Smooth muscle cell (in vitro differentiated cells): ENCODE results near the gene IL17RA. TPM values are rescaled to one million over a fixed set of nuclear protein-coding genes. Genes with fewer than 3 reads are reported as not detected.

Experiments
- DNase-seq: peaks from one replicate; lab custom pipeline; 2025; ENCODE audit not compliant: unreplicated experiment; lab: John Stamatoyannopoulos, UW
- H2AFZ ChIP-seq: fragments of 200-600 bp; sonication (generic); 2 replicates; pipeline ENCODE4 v1.6.0; 2016; ENCODE audit warnings: antibody characterized with exemption, low read depth, mild to moderate bottlenecking
- H3F3A ChIP-seq: fragments of 200-600 bp; sonication (generic); 2 replicates; pipeline ENCODE4 v1.6.0; 2017; ENCODE audit warnings: antibody characterized with exemption, low read depth
- H3K27ac ChIP-seq: fragments of 200-600 bp; sonication (generic); 2 replicates; pipeline ENCODE4 v1.5.1; 2016; ENCODE audit warnings: low read depth, mild to moderate bottlenecking
- H3K27me3 ChIP-seq: fragments of 200-600 bp; sonication (generic); 2 replicates; pipeline ENCODE4 v1.6.1; 2016; ENCODE audit warnings: low read depth, mild to moderate bottlenecking
- H3K36me3 ChIP-seq: fragments of 200-600 bp; sonication (generic); 2 replicates; pipeline ENCODE4 v1.5.1; 2016; ENCODE audit warnings: low read depth
- H3K4me1 ChIP-seq: fragments of 200-600 bp; sonication (generic); 2 replicates; pipeline ENCODE4 v1.5.1; 2016; ENCODE audit warnings: low read depth
- H3K4me2 ChIP-seq: fragments of 200-600 bp; sonication (generic); 2 replicates; pipeline ENCODE4 v1.6.0; 2016; ENCODE audit warnings: mild to moderate bottlenecking
- H3K4me3 ChIP-seq: fragments of 200-600 bp; sonication (generic); 2 replicates; pipeline ENCODE4 v1.5.1; 2016; ENCODE audit warnings: mild to moderate bottlenecking
- H3K79me2 ChIP-seq: fragments of 200-600 bp; sonication (generic); 2 replicates; pipeline ENCODE4 v1.6.0; 2016; ENCODE audit warnings: low read depth, mild to moderate bottlenecking
- H3K9ac ChIP-seq: fragments of 200-600 bp; sonication (generic); 2 replicates; pipeline ENCODE4 v1.6.0; 2016; ENCODE audit warnings: low read depth
- H3K9me3 ChIP-seq: fragments of 200-600 bp; sonication (generic); replicated peaks from 2 replicates; pipeline ENCODE4 v1.5.1; 2016; ENCODE audit warnings: low read depth
- H4K20me1 ChIP-seq: fragments of 200-600 bp; sonication (generic); 2 replicates; pipeline ENCODE4 v1.6.0; 2016; ENCODE audit warnings: low read depth
- CTCF ChIP-seq: fragments of 200-600 bp; sonication (generic); IDR thresholded peaks from 2 replicates; pipeline ENCODE4 v1.5.1; 2017; ENCODE audit warnings: borderline replicate concordance, mild to moderate bottlenecking, antibody characterized with exemption; ENCODE audit not compliant: insufficient read depth, poor library complexity, severe bottlenecking
- whole genome bisulfite sequencing: methylation state at CpG from one replicate; pipeline ENCODE4 v1.1.7; 2016; ENCODE audit warnings: low lambda C conversion rate; 5-methylcytosine and 5-hydroxymethylcytosine counted together
- polyA plus RNA-seq: library from polyadenylated mRNA; unstranded; fragments of >200 nt; fragmentation: Nextera tagmentation; extraction: Ambion mirVana; gene quantifications from 2 replicates; pipeline ENCODE4 v1.2.1, GENCODE V29; 2016
- total RNA-seq: library from RNA; depleted of rRNA; stranded (reverse); fragments of >200 nt; gene quantifications from 2 replicates; pipeline ENCODE4 v1.2.3, GENCODE V29; 2014

Gene IL17RA
- total and polyA plus RNA-seq, 2 experiments from 2014 or later: 6.4 to 7.5 TPM

DNA sequence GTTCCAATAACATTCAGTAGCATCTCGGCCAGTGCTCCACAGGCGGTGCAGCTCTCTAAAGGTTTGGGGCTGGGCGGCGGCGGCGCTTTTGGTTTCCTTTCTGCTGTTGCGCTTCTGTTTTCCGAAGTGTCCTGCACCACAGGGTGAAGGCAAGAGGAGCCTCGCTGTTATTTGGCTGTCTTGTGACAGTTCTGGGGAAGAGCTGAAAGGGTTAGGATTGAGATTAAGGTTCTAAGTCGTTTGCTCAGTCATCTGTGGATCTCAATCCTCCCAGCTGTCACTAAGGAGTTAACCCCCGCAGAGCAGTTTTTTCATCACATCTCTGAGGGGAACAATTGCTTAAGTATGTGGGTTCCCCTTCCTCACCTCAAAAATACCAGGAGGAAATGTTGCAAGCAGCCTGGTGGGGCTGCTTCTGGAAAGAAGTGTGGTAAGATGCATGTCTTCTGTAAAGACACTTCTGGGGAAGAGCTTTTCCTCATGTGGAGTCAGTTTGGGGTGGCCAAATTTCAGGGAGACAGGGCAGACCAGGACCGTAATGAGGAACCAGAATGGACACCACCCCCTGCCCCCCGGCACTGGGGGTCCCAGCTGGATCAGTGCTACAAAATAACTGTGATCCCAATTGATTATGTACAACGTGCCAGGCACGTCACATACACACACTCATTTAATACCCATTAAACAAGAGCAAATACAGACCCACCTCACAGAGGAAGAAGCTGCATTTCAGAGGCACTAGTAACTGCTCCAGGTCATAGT is 22.2 kb downstream of the IL17RA start:
- H3K79me2 ChIP-seq: no peaks in the 10 kb centered on the region
- H4K20me1 ChIP-seq: no peaks in the 10 kb centered on the region
- TF ChIP-seq CTCF: no peak
- H3K4me2 ChIP-seq: no peak overlapping the region
- no peaks in the 10 kb centered on the region for H3F3A ChIP-seq
- no peaks in the 10 kb centered on the region for H3K27me3 ChIP-seq
- WGBS: 92% methylated on average over 15 of the region's 15 CpGs
- no peak overlapping the region for H3K9ac ChIP-seq
- no peak overlapping the region for H3K27ac ChIP-seq
- DNase-seq: no peak
- H2AFZ ChIP-seq: no peak overlapping the region
- H3K4me1 ChIP-seq: no peaks in the 10 kb centered on the region
- H3K9me3 ChIP-seq: no peaks in the 10 kb centered on the region
- H3K4me3 ChIP-seq: no peak overlapping the region
- H3K36me3 ChIP-seq: no peaks in the 10 kb centered on the region

- Histone ChIP-seq H3K4me3 (no peak overlapping the region), H3K9me3 (no peaks in the 10 kb centered on the region), H3K4me1 (no peaks in the 10 kb centered on the region), H3K4me2 (no peak overlapping the region), H3K79me2 (no peaks in the 10 kb centered on the region), H3K9ac (no peak overlapping the region), H3K27me3 (no peaks in the 10 kb centered on the region), H3K36me3 (no peaks in the 10 kb centered on the region), H3F3A (no peaks in the 10 kb centered on the region), H4K20me1 (no peaks in the 10 kb centered on the region), H2AFZ (no peak overlapping the region), H3K27ac (no peak overlapping the region)
- TF ChIP-seq CTCF: no peak
- 95% methylated on average over 6 of the region's 6 CpGs for WGBS
- DNase-seq: no peak
Measured at GRCh38 chr22:17107547-17107810, 22.7 kb downstream of the IL17RA start.

- Histone ChIP-seq H2AFZ (no peak overlapping the region), H3K4me3 (no peak overlapping the region), H3K9ac (no peak overlapping the region), H3K4me2 (no peak overlapping the region), H3K27me3 (no peaks in the 10 kb centered on the region), H3F3A (no peaks in the 10 kb centered on the region), H3K9me3 (no peaks in the 10 kb centered on the region), H3K36me3 (no peaks in the 10 kb centered on the region), H3K79me2 (no peaks in the 10 kb centered on the region), H4K20me1 (no peaks in the 10 kb centered on the region), H3K27ac (no peak overlapping the region), H3K4me1 (no peaks in the 10 kb centered on the region)
- WGBS: 98% methylated on average over 66 of the region's 66 CpGs
- no peak for DNase-seq
- TF ChIP-seq CTCF: no peak
Measured at GRCh38 chr22:17108256-17109112, 23.7 kb downstream of the IL17RA start.
